ENCODE data around the gene MACROD2. TPM values are rescaled to one million over a fixed set of nuclear protein-coding genes. Genes with fewer than 3 reads are reported as not detected.

Gene MACROD2
- polyA plus RNA-seq, 1 donor from 2014 or later = 23.2 TPM

- H3K9me3 ChIP-seq (ENCODE audit: low read length) = no peaks in the 10 kb centered on the region
- no peaks in the 10 kb centered on the region for H3K79me2 ChIP-seq (replicated peaks; ENCODE audit: insufficient read depth, low read length)
- H3K4me2 ChIP-seq (ENCODE audit: low read length) = no peak overlapping the region
- no peak overlapping the region for H3K4me3 ChIP-seq (ENCODE audit: low read length)
- H3K9ac ChIP-seq (ENCODE audit: low read length) = no peak overlapping the region
- H3K27ac ChIP-seq (ENCODE audit: low read length) = no peak overlapping the region
- no peaks in the 10 kb centered on the region for H3K9me2 ChIP-seq (ENCODE audit: insufficient read depth, low read length)
- H4K20me1 ChIP-seq (ENCODE audit: insufficient read depth) = no peaks in the 10 kb centered on the region
- H3F3A ChIP-seq (ENCODE audit: insufficient read depth, low read length, poor library complexity, severe bottlenecking) = no peaks in the 10 kb centered on the region
- H2AFZ ChIP-seq (ENCODE audit: low read depth, low read length) = no peak overlapping the region
- TF ChIP-seq EP300 (conservative IDR thresholded peaks at IDR 0.05; ENCODE audit: poor library complexity, severe bottlenecking) = no peak
- no peak for TF ChIP-seq POLR2AphosphoS5 (IDR thresholded peaks at IDR 0.05)
- no peak for TF ChIP-seq SMC3 (conservative IDR thresholded peaks at IDR 0.05; ENCODE audit: poor library complexity)
- TF ChIP-seq MXI1 (conservative IDR thresholded peaks at IDR 0.05; ENCODE audit: poor library complexity, severe bottlenecking) = no peak
- no peak for TF ChIP-seq EZH2 (IDR thresholded peaks at IDR 0.05; ENCODE audit: borderline replicate concordance, insufficient read depth, low read length, poor library complexity, severe bottlenecking)
- no peak for TF ChIP-seq REST (IDR thresholded peaks at IDR 0.05; ENCODE audit: borderline replicate concordance)
- no peak for TF ChIP-seq TAF1 (IDR thresholded peaks at IDR 0.05; ENCODE audit: low read depth)
- no peak for TF ChIP-seq RAD21 (conservative IDR thresholded peaks at IDR 0.05)
- no peak for TF ChIP-seq CTCF (IDR thresholded peaks at IDR 0.05; ENCODE audit: poor library complexity, severe bottlenecking)
- H3K27me3 ChIP-seq (ENCODE audit: insufficient read depth, low read depth, low read length) = no peaks in the 10 kb centered on the region
- H3K36me3 ChIP-seq (ENCODE audit: insufficient read depth, low read length) = no peaks in the 10 kb centered on the region
Measured at GRCh38 chr20:14885661-14886060, 890.3 kb downstream of the MACROD2 start.

- Histone ChIP-seq H2AFZ (ENCODE audit: low read depth, low read length) (no peak overlapping the region), H3K9me2 (ENCODE audit: insufficient read depth, low read length) (no peaks in the 10 kb centered on the region), H3K27me3 (ENCODE audit: insufficient read depth, low read depth, low read length) (no peaks in the 10 kb centered on the region), H3K4me2 (ENCODE audit: low read length) (no peak overlapping the region), H3K79me2 (replicated peaks; ENCODE audit: insufficient read depth, low read length) (no peaks in the 10 kb centered on the region), H3K36me3 (ENCODE audit: insufficient read depth, low read length) (no peaks in the 10 kb centered on the region), H3K4me3 (ENCODE audit: low read length) (no peak overlapping the region), H3F3A (ENCODE audit: insufficient read depth, low read length, poor library complexity, severe bottlenecking) (no peaks in the 10 kb centered on the region), H4K20me1 (ENCODE audit: insufficient read depth) (no peaks in the 10 kb centered on the region), H3K27ac (ENCODE audit: low read length) (peak overlapping the region; percentile 42), H3K9me3 (ENCODE audit: low read length) (no peaks in the 10 kb centered on the region), H3K9ac (ENCODE audit: low read length) (peak overlapping the region; percentile 10)
- TF ChIP-seq REST (IDR thresholded peaks at IDR 0.05; ENCODE audit: borderline replicate concordance) (peak; percentile 11), EP300 (conservative IDR thresholded peaks at IDR 0.05; ENCODE audit: poor library complexity, severe bottlenecking) (no peak)
Measured at GRCh38 chr20:14888134-14888533, 892.8 kb downstream of the MACROD2 start.
